Measurements from ENCODE around the gene PRKAG2.

- TF ChIP-seq HMGA1 (CRISPR knock-in tag; conservative IDR thresholded peaks at IDR 0.05) (no peak), CTCF (CRISPR knock-in tag; IDR thresholded peaks at IDR 0.05) (no peak), GATAD2A (CRISPR knock-in tag; IDR thresholded peaks at IDR 0.05) (no peak), ZNF782 (CRISPR knock-in tag; IDR thresholded peaks at IDR 0.05; ENCODE audit: borderline replicate concordance) (no peak), XRCC5 (optimal IDR thresholded peaks at IDR 0.05; ENCODE audit: low read length) (no peak), ZNF549 (CRISPR knock-in tag; IDR thresholded peaks at IDR 0.05) (no peak), YY1 (IDR thresholded peaks at IDR 0.05; ENCODE audit: insufficient read depth, insufficient replicate concordance, low read depth, low read length) (no peak)
- TF ChIP-seq, protein P1, sequence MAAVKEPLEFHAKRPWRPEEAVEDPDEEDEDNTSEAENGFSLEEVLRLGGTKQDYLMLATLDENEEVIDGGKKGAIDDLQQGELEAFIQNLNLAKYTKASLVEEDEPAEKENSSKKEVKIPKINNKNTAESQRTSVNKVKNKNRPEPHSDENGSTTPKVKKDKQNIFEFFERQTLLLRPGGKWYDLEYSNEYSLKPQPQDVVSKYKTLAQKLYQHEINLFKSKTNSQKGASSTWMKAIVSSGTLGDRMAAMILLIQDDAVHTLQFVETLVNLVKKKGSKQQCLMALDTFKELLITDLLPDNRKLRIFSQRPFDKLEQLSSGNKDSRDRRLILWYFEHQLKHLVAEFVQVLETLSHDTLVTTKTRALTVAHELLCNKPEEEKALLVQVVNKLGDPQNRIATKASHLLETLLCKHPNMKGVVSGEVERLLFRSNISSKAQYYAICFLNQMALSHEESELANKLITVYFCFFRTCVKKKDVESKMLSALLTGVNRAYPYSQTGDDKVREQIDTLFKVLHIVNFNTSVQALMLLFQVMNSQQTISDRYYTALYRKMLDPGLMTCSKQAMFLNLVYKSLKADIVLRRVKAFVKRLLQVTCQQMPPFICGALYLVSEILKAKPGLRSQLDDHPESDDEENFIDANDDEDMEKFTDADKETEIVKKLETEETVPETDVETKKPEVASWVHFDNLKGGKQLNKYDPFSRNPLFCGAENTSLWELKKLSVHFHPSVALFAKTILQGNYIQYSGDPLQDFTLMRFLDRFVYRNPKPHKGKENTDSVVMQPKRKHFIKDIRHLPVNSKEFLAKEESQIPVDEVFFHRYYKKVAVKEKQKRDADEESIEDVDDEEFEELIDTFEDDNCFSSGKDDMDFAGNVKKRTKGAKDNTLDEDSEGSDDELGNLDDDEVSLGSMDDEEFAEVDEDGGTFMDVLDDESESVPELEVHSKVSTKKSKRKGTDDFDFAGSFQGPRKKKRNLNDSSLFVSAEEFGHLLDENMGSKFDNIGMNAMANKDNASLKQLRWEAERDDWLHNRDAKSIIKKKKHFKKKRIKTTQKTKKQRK (IDR thresholded peaks at IDR 0.05; ENCODE audit: low read length), result no peak
- TF ChIP-seq, protein P2, sequence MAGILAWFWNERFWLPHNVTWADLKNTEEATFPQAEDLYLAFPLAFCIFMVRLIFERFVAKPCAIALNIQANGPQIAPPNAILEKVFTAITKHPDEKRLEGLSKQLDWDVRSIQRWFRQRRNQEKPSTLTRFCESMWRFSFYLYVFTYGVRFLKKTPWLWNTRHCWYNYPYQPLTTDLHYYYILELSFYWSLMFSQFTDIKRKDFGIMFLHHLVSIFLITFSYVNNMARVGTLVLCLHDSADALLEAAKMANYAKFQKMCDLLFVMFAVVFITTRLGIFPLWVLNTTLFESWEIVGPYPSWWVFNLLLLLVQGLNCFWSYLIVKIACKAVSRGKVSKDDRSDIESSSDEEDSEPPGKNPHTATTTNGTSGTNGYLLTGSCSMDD (CRISPR knock-in tag; IDR thresholded peaks at IDR 0.05), result no peak
- TF ChIP-seq, protein P3, sequence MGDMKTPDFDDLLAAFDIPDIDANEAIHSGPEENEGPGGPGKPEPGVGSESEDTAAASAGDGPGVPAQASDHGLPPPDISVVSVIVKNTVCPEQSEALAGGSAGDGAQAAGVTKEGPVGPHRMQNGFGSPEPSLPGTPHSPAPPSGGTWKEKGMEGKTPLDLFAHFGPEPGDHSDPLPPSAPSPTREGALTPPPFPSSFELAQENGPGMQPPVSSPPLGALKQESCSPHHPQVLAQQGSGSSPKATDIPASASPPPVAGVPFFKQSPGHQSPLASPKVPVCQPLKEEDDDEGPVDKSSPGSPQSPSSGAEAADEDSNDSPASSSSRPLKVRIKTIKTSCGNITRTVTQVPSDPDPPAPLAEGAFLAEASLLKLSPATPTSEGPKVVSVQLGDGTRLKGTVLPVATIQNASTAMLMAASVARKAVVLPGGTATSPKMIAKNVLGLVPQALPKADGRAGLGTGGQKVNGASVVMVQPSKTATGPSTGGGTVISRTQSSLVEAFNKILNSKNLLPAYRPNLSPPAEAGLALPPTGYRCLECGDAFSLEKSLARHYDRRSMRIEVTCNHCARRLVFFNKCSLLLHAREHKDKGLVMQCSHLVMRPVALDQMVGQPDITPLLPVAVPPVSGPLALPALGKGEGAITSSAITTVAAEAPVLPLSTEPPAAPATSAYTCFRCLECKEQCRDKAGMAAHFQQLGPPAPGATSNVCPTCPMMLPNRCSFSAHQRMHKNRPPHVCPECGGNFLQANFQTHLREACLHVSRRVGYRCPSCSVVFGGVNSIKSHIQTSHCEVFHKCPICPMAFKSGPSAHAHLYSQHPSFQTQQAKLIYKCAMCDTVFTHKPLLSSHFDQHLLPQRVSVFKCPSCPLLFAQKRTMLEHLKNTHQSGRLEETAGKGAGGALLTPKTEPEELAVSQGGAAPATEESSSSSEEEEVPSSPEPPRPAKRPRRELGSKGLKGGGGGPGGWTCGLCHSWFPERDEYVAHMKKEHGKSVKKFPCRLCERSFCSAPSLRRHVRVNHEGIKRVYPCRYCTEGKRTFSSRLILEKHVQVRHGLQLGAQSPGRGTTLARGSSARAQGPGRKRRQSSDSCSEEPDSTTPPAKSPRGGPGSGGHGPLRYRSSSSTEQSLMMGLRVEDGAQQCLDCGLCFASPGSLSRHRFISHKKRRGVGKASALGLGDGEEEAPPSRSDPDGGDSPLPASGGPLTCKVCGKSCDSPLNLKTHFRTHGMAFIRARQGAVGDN (CRISPR knock-in tag; IDR thresholded peaks at IDR 0.05), result no peak
Measured at GRCh38 chr7:151758622-151759540, 118.0 kb downstream of the PRKAG2 start.
